Thyroid gland (tissue), 4 donors: ENCODE data around the gene PLXNA4. TPM values are rescaled to one million over a fixed set of nuclear protein-coding genes. Genes with fewer than 3 reads are reported as not detected.

ENCODE experiments used
- DNase-seq, 2 donors: peaks; one replicate each; pipeline ENCODE4 v3.0.0-alpha.2; 2019
- H3K27ac ChIP-seq, 3 donors: fragments of 200-600 bp; sonication (generic); 1 replicate in 2 of 3; 2 replicates in 1 of 3; pipeline ENCODE4 v1.5.1; 2016 to 2019; ENCODE audit warnings: mild to moderate bottlenecking in 1 of 3, moderate library complexity in 1 of 3
- H3K27me3 ChIP-seq: fragments of 200-600 bp; sonication (generic); one replicate; pipeline ENCODE4 v1.5.1; 2019
- H3K36me3 ChIP-seq, 2 donors: fragments of 200-600 bp; sonication (generic); one replicate each; pipeline ENCODE4 v1.5.1; 2016 to 2019
- H3K4me1 ChIP-seq, 2 donors: fragments of 200-600 bp; sonication (generic); one replicate each; pipeline ENCODE4 v1.5.1; 2017 to 2019
- H3K4me3 ChIP-seq, 3 donors: fragments of 200-600 bp; sonication (generic); replicated peaks in 1 of 3; 1 replicate in 2 of 3; 2 replicates in 1 of 3; pipeline ENCODE4 v1.5.1; 2016; ENCODE audit warnings: mild to moderate bottlenecking in 1 of 3
- H3K9me3 ChIP-seq: fragments of 200-600 bp; sonication (generic); one replicate; pipeline ENCODE4 v1.5.1; 2017
- POLR2A ChIP-seq, 2 donors: fragments of 450-650 bp; IDR thresholded peaks; one replicate each; pipeline ENCODE4 v1.6.1; 2017; ENCODE audit warnings: antibody characterized with exemption in 2 of 2, mild to moderate bottlenecking in 2 of 2, moderate library complexity in 1 of 2
- WGBS, 2 donors: methylation state at CpG; one replicate each; pipeline ENCODE4 v1.1.5; 2017; 5-methylcytosine and 5-hydroxymethylcytosine counted together
- intact Hi-C: fragments of 100-400 bp; cut with DNase I; formaldehyde crosslinking; loops from one replicate; pipeline ENCODE4 v1.15.1; 2023
- total RNA-seq, 4 donors: library from RNA; depleted of rRNA; stranded (reverse); fragments of >200 nt; gene quantifications; one replicate each; pipeline ENCODE4 v1.2.3, GENCODE V29; 2016
- TF ChIP-seq, protein P1 (sequence below), 6 experiments: fragments of 200-600 bp in 3 of 6; fragments of 450-650 bp in 3 of 6; sonication (generic) in 3 of 6; IDR thresholded peaks; one replicate each; pipeline ENCODE4 v1.5.1; 2016 to 2019; ENCODE audit warnings: antibody characterized with exemption in 6 of 6, mild to moderate bottlenecking in 2 of 6, inconsistent platforms in 1 of 6, moderate library complexity in 1 of 6

The PLXNA4 gene
- total RNA-seq, 4 donors from 2014 or later = 1.3 to 8.3 (median 2.4) TPM

DNA sequence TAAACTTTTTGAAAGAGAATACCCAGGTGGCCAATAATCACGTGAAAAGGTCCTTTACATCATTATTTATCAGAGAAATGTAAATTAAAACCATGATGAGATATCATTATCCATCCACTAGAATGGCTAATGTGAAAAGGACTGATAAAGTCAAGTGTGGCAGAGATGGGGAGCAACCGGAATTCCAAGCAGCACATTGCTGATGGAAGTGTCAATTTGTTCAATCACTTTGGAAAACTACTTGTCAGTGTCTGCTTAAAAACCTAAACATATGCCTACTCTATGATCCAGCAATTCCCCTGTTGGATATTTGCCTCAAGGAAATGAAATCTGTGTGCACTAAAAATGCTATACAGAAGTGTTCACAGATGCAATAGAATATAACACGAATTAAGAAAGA is 465.6 kb downstream of the PLXNA4 start:
- TF ChIP-seq, protein P1, sequence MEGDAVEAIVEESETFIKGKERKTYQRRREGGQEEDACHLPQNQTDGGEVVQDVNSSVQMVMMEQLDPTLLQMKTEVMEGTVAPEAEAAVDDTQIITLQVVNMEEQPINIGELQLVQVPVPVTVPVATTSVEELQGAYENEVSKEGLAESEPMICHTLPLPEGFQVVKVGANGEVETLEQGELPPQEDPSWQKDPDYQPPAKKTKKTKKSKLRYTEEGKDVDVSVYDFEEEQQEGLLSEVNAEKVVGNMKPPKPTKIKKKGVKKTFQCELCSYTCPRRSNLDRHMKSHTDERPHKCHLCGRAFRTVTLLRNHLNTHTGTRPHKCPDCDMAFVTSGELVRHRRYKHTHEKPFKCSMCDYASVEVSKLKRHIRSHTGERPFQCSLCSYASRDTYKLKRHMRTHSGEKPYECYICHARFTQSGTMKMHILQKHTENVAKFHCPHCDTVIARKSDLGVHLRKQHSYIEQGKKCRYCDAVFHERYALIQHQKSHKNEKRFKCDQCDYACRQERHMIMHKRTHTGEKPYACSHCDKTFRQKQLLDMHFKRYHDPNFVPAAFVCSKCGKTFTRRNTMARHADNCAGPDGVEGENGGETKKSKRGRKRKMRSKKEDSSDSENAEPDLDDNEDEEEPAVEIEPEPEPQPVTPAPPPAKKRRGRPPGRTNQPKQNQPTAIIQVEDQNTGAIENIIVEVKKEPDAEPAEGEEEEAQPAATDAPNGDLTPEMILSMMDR (IDR thresholded peaks at IDR 0.05) = no peak
- no peak for TF ChIP-seq POLR2A (IDR thresholded peaks at IDR 0.05)
- no peaks in the 10 kb centered on the region for H3K36me3 ChIP-seq
- H3K9me3 ChIP-seq = no peaks in the 10 kb centered on the region
- no peaks in the 10 kb centered on the region for H3K4me1 ChIP-seq
- intact Hi-C loops = no loop called here
- H3K4me3 ChIP-seq = no peak overlapping the region
- no peak for DNase-seq
- H3K27ac ChIP-seq = no peak overlapping the region
- WGBS, 2 donors = 80 to 83% methylated on average over 3 of the region's 3 CpGs
- no peaks in the 10 kb centered on the region for H3K27me3 ChIP-seq

DNA sequence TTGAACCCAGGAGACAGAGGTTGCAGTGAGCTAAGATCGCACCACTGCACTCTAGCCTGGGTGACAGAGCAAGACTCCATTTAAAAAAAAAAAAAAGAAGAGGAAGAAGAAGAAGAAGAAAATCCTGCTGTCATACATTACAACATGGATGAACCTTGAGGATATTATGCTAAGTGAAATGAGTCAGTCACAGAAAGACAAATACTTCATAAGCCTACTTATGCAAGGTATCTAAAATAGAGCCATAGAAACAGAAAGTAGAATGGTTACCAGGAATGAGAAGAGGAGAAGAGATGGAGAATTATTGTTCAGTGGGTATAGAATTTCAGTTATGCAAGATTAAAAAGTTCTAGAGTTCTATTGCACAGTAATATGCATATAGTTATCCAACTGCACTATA is 466.5 kb downstream of the PLXNA4 start:
- H3K4me1 ChIP-seq = no peaks in the 10 kb centered on the region
- TF ChIP-seq, protein P1 (IDR thresholded peaks at IDR 0.05) = no peak
- no peak for TF ChIP-seq POLR2A (IDR thresholded peaks at IDR 0.05)
- intact Hi-C loops = no loop called here
- no peak overlapping the region for H3K27ac ChIP-seq
- no peaks in the 10 kb centered on the region for H3K36me3 ChIP-seq
- no peak for DNase-seq
- WGBS, 2 donors = 93 to 100% methylated on average over 1 of the region's 1 CpG
- H3K4me3 ChIP-seq = no peak overlapping the region
- H3K9me3 ChIP-seq = no peaks in the 10 kb centered on the region
- no peaks in the 10 kb centered on the region for H3K27me3 ChIP-seq

DNA sequence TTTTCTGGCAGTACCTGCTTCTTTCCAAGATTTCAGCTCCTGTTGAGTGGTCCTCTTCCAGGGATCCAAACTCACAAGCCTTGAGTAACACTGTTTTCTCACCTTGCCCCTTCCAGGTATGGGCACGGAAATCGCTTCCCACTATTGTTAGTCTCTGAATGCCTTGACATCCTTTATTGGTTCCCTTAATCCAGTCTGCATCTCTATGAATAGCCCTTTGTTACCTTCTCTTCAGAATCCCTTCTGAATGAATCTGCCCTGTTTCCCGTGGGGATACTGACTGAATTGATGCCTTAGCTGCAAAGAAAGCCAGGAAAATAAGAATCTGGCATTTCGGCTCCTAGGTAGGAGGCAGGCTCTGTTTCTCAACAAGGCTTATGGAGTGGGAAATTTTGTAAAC is 467.7 kb downstream of the PLXNA4 start:
- intact Hi-C loops = no loop called here
- TF ChIP-seq, protein P1 (IDR thresholded peaks at IDR 0.05) = no peak
- TF ChIP-seq POLR2A (IDR thresholded peaks at IDR 0.05) = no peak
- DNase-seq = no peak
- H3K4me1 ChIP-seq = no peaks in the 10 kb centered on the region
- 61 to 69% methylated on average over 4 of the region's 4 CpGs for WGBS, 2 donors
- H3K36me3 ChIP-seq = no peaks in the 10 kb centered on the region
- H3K9me3 ChIP-seq = no peaks in the 10 kb centered on the region
- no peak overlapping the region for H3K4me3 ChIP-seq
- no peaks in the 10 kb centered on the region for H3K27me3 ChIP-seq
- H3K27ac ChIP-seq = no peak overlapping the region

DNA sequence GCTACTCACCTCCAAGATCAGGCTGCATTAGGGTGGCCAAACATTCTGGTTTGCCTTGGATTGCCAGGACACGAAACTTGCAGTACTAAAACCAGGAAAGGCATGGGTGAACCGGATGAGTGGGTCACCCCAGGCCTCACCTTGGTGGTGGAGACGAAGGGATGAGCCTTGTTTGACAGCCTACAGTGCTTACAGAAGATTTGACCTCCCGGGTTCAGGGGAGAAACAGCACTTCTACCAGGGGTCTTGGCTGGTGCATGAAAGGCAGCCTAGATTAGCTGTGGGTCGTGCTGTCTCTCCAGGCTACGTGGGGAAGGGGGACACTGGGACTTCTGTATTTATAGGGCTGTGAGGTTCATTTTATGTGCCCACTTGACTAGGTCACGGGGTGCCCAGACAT is 469.8 kb downstream of the PLXNA4 start:
- DNase-seq = no peak
- H3K4me3 ChIP-seq = no peak overlapping the region
- no peaks in the 10 kb centered on the region for H3K27me3 ChIP-seq
- WGBS, 2 donors = 89 to 93% methylated on average over 7 of the region's 7 CpGs
- no peaks in the 10 kb centered on the region for H3K9me3 ChIP-seq
- TF ChIP-seq, protein P1 (IDR thresholded peaks at IDR 0.05) = no peak
- no peak for TF ChIP-seq POLR2A (IDR thresholded peaks at IDR 0.05)
- H3K36me3 ChIP-seq = no peaks in the 10 kb centered on the region
- no peak overlapping the region for H3K27ac ChIP-seq
- intact Hi-C loops = no loop called here
- no peaks in the 10 kb centered on the region for H3K4me1 ChIP-seq

DNA sequence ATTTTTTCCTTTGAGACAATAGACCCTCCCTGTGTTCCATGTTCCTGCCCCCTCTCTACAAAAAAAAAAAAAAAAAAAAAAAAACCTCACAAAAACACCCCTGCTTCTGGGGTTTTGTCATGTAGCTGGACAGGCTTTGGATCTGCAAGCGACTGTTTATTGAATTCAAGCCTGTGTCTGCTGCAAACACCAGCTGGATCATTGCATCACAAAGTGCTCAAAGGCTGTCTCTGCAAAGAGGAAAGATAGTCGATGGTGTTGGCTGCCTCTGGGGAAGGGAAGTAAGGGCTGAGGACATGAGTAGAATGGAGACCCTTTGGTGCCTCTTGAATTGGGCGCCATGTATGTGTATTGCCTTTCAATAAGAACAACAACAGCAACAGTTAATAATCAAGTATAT is 471.2 kb downstream of the PLXNA4 start:
- TF ChIP-seq, protein P1 (IDR thresholded peaks at IDR 0.05) = no peak
- TF ChIP-seq POLR2A (IDR thresholded peaks at IDR 0.05) = no peak
- Histone ChIP-seq H3K27ac (no peak overlapping the region), H3K4me1 (no peaks in the 10 kb centered on the region), H3K27me3 (no peaks in the 10 kb centered on the region), H3K36me3 (no peaks in the 10 kb centered on the region), H3K9me3 (no peaks in the 10 kb centered on the region), H3K4me3 (no peak overlapping the region)
- 87% methylated on average over 3 of the region's 3 CpGs for WGBS, 2 donors
- intact Hi-C loops = no loop called here
- DNase-seq = no peak
